ENCODE measurements around the gene RNF157.
"Not testable (repeated sequence)": the region's sequence is repeated elsewhere in the genome, so short reads cannot be mapped to it uniquely, and the experiment has no call there.

DNA sequence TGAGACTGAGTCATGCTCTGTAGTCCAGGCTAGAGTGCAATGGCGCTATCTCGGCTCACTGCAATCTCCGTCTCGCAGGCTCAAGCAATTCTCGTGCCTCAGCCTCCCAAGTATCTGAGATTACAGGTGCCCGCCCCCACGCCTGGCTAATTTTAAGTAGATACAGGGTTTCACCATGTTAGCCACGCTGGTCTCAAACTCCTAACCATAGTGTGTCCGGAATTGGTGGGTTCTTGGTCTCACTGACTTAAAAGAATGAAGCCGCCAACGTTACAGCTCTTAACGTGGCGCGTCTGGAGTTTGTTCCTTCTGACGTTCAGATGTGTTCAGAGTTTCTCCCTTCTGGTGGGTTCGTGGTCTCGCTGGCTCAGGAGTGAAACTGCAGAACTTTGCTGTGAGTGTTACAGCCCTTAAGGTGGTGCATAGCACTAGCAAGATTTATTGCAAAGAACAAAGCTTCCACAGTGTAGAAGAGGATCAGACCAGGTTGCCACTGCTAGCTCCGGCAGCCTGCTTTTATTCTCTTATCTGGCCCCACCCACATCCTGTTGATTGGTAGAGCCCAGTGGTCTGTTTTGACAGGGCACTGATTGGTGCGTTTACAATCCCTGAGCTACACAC lies 16.2 kb upstream of the RNF157 start:
- not testable (repeated sequence) for TF ChIP-seq CTCF (IDR thresholded peaks at IDR 0.05; ENCODE audit: poor library complexity); EZH2 (IDR thresholded peaks at IDR 0.05; ENCODE audit: borderline replicate concordance)

Data from hepatocyte (in vitro differentiated cells).